HG03159 (cell line): Measurements from ENCODE around the gene MDN1.
A peak's percentile ranks its signal among the peaks of the same experiment; 100 is the strongest.
"Not testable (repeated sequence)": the region's sequence is repeated elsewhere in the genome, so short reads cannot be mapped to it uniquely, and the experiment has no call there.

Experiments
- ATAC-seq: cut with Tn5 transposase; IDR thresholded peaks from one replicate; pipeline ENCODE4 v1.9.1; 2021; ENCODE audit warnings: mild to moderate bottlenecking, moderate library complexity; ENCODE audit not compliant: unreplicated experiment

MDN1 gene

GRCh38 chr6:89662659-89663223 lies 156.9 kb downstream of the MDN1 start:
- ATAC-seq: no peak

- no peak for ATAC-seq
Observed at GRCh38 chr6:89661559-89661958, 158.0 kb downstream of the MDN1 start.

- no peak for ATAC-seq
Observed at GRCh38 chr6:89660981-89661380, 158.6 kb downstream of the MDN1 start.

- ATAC-seq: no peak
Observed at GRCh38 chr6:89657445-89658158, 162.0 kb downstream of the MDN1 start.

GRCh38 chr6:89655122-89655521 lies 164.5 kb downstream of the MDN1 start:
- no peak for ATAC-seq

- no peak for ATAC-seq
Observed at GRCh38 chr6:89650579-89650978, 169.0 kb downstream of the MDN1 start.

GRCh38 chr6:89649682-89650081 lies 169.9 kb downstream of the MDN1 start:
- ATAC-seq: no peak

- ATAC-seq: no peak
Observed at GRCh38 chr6:89644864-89645263, 174.7 kb downstream of the MDN1 start.

- ATAC-seq: no peak
Observed at GRCh38 chr6:89643406-89643805, 176.2 kb downstream of the MDN1 start.

GRCh38 chr6:89642956-89643355 lies 176.6 kb downstream of the MDN1 start:
- ATAC-seq: no peak

- ATAC-seq: not testable (repeated sequence)
Observed at GRCh38 chr6:89641581-89641980, 178.0 kb downstream of the MDN1 start.

- ATAC-seq: no peak
Observed at GRCh38 chr6:89640804-89641203, 178.8 kb downstream of the MDN1 start.

GRCh38 chr6:89638320-89639195 lies 181.0 kb downstream of the MDN1 start, which contains the start of gene LYRM2:
Gene LYRM2 (minus strand): TSS chr6:89638747. CDS start chr6:89638716, 31 bp downstream.
- peak; percentile 99 for ATAC-seq

GRCh38 chr6:89637960-89638319 lies 181.7 kb downstream of the MDN1 start:
- ATAC-seq: peak; percentile 1

- ATAC-seq: not testable (repeated sequence)
Observed at GRCh38 chr6:89636412-89636811, 183.2 kb downstream of the MDN1 start.

GRCh38 chr6:89630488-89630887 lies 189.1 kb downstream of the MDN1 start:
- ATAC-seq: no peak

- no peak for ATAC-seq
Observed at GRCh38 chr6:89623749-89624148, 195.8 kb downstream of the MDN1 start.

- no peak for ATAC-seq
Observed at GRCh38 chr6:89619567-89619966, 200.0 kb downstream of the MDN1 start.

- ATAC-seq: no peak
Observed at GRCh38 chr6:89618026-89618425, 201.6 kb downstream of the MDN1 start.

GRCh38 chr6:89616531-89616930 lies 203.1 kb downstream of the MDN1 start:
- ATAC-seq: no peak

- ATAC-seq: no peak
Observed at GRCh38 chr6:89615882-89616281, 203.7 kb downstream of the MDN1 start.

- no peak for ATAC-seq
Observed at GRCh38 chr6:89613790-89614189, 205.8 kb downstream of the MDN1 start.
